ENCODE results near the gene ABCC6. TPM values are rescaled to one million over a fixed set of nuclear protein-coding genes. Genes with fewer than 3 reads are reported as not detected.

The ABCC6 gene
- total and polyA plus RNA-seq, 10 of the 15 experiments (the other 5 are each of a cell fraction or from before 2014, with no cell fraction given), result 0.05 to 0.13 (median 0.06) TPM; not detected in 5

DNA sequence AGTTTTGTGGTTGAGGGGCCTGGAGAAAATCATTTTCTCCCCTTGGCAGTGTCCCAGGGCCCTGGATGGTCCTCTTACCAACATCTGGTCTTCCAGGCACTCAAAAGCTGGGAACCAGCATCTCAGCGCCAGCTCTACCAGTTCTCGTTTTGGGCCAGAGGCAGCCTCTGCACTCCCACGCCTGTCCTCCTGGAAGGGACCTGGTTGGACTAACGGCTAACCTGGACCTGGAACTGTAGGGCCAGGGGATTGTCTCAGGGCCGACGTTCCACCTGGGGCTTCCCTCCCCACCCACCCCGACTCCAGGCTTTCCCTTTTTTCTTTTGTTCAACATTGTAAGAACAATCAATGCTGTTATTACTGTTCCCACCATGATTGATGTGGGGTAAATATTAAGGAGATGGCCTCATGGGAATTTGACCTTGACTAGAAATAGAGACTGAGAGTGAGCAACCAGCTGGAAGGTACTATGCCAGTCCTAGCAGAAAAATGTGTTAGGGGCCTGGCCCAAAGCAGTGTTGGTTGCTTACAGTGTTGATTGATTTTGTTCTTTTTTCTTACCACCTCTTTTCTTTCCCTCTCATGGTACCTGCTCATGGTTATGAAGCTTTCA, 81.4 kb downstream of the ABCC6 start:
- H4K20me1 ChIP-seq (ENCODE audit: control insufficient read depth, insufficient read depth), result no peaks in the 10 kb centered on the region
- BruUV-seq (replicated peaks), result no TSS peak
- H3K36me3 ChIP-seq (ENCODE audit: control insufficient read depth in 2 of 2, insufficient read depth in 2 of 2, low read length in 1 of 2), result peaks cover 25 to 37% of the 10 kb centered on the region in 2 experiments
- H3K27me3 ChIP-seq (replicated peaks in 1 of 2; ENCODE audit: control insufficient read depth in 2 of 2, insufficient read depth in 2 of 2, low read length in 1 of 2), result no peaks in the 10 kb centered on the region
- no peaks in the 10 kb centered on the region for H3K79me2 ChIP-seq (ENCODE audit: control insufficient read depth, insufficient read depth, low read length)
- H3K4me1 ChIP-seq (ENCODE audit: control insufficient read depth, insufficient read depth, low read length), result 0 out of 2 replicates have a peak, but pooled peaks cover 2% of the 10 kb centered on the region
- H2AFZ ChIP-seq (ENCODE audit: control insufficient read depth, low read depth, low read length), result no peak overlapping the region
- ATAC-seq (no peak), FAIRE-seq (no peak), DNase-seq (ENCODE audit: low read depth, low spot score) (no peak)
- no peak overlapping the region for H3K27ac ChIP-seq (ENCODE audit: control insufficient read depth, insufficient read depth)
- TF ChIP-seq, protein P1, sequence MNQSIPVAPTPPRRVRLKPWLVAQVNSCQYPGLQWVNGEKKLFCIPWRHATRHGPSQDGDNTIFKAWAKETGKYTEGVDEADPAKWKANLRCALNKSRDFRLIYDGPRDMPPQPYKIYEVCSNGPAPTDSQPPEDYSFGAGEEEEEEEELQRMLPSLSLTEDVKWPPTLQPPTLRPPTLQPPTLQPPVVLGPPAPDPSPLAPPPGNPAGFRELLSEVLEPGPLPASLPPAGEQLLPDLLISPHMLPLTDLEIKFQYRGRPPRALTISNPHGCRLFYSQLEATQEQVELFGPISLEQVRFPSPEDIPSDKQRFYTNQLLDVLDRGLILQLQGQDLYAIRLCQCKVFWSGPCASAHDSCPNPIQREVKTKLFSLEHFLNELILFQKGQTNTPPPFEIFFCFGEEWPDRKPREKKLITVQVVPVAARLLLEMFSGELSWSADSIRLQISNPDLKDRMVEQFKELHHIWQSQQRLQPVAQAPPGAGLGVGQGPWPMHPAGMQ (IDR thresholded peaks at IDR 0.05; ENCODE audit: borderline replicate concordance), result no peak
- no peak for TF ChIP-seq NFIC (IDR thresholded peaks at IDR 0.05; ENCODE audit: low read depth, low read length)
- no peak for TF ChIP-seq IKZF1 (conservative IDR thresholded peaks at IDR 0.05)
- no peak for TF ChIP-seq NR2C2 (IDR thresholded peaks at IDR 0.05; ENCODE audit: borderline replicate concordance, control insufficient read depth, insufficient read length, low read depth)
- no peak for TF ChIP-seq GABPA (IDR thresholded peaks at IDR 0.05; ENCODE audit: low read depth)
- no peak for TF ChIP-seq POLR2AphosphoS2 (IDR thresholded peaks at IDR 0.05; ENCODE audit: low read depth, low read length)
- no peak for TF ChIP-seq SIX5 (IDR thresholded peaks at IDR 0.05; ENCODE audit: low read depth, low read length, severe bottlenecking)
- no peak for TF ChIP-seq LARP7 (IDR thresholded peaks at IDR 0.05)
- TF ChIP-seq FOS (IDR thresholded peaks at IDR 0.05; ENCODE audit: borderline replicate concordance, extremely low read depth, insufficient read length), result no peak
- TF ChIP-seq NRF1 (conservative IDR thresholded peaks at IDR 0.05; ENCODE audit: low read depth, low read length), result no peak
- TF ChIP-seq CEBPB (IDR thresholded peaks at IDR 0.05; ENCODE audit: borderline replicate concordance in 1 of 2, low read depth in 2 of 2, low read length in 2 of 2), result no peak
- ChIA-PET RAD21 (ENCODE audit: unreplicated experiment) (no interaction called here), POLR2A (interaction anchor here (0.5 kb wide), 1 partner anchor 211 kb away, joined by 4 read pairs; no protein-coding TSS in a partner anchor), SMC1A (ENCODE audit: uncharacterized antibody, unreplicated experiment) (no interaction called here), CTCF (interaction anchor here (0.6 to 1.0 kb wide), 2 partner anchors 14 to 390 kb away, joined by 3 read pairs; no protein-coding TSS in a partner anchor)
- H3K9me3 ChIP-seq (replicated peaks; ENCODE audit: control insufficient read depth, insufficient read depth, low read length), result no peaks in the 10 kb centered on the region
- H3K4me3 ChIP-seq, result no peak overlapping the region
- 100% methylated on average over 4 of the region's 7 CpGs for WGBS (ENCODE audit: insufficient coverage, insufficient replicate concordance, low lambda C conversion rate, missing lambda C conversion rate)
- no peak overlapping the region for H3K9ac ChIP-seq (ENCODE audit: control insufficient read depth, insufficient read depth, low read length)
- in situ Hi-C loops (cut with MboI), result no loop called here
- H3K4me2 ChIP-seq (ENCODE audit: control insufficient read depth, insufficient read depth), result no peak overlapping the region
- intact Hi-C loops (cut with micrococcal nuclease; ENCODE audit: unreplicated experiment), result no loop called here

All from GM12878 (cell line).